ENCODE results near the gene TMEM169. TPM values are rescaled to one million over a fixed set of nuclear protein-coding genes. Genes with fewer than 3 reads are reported as not detected.

The TMEM169 gene
- total and polyA plus RNA-seq, 2 of the 13 experiments (the other 11 are each of a cell fraction or from before 2014, with no cell fraction given) = 1.5 to 4.5 TPM

DNA sequence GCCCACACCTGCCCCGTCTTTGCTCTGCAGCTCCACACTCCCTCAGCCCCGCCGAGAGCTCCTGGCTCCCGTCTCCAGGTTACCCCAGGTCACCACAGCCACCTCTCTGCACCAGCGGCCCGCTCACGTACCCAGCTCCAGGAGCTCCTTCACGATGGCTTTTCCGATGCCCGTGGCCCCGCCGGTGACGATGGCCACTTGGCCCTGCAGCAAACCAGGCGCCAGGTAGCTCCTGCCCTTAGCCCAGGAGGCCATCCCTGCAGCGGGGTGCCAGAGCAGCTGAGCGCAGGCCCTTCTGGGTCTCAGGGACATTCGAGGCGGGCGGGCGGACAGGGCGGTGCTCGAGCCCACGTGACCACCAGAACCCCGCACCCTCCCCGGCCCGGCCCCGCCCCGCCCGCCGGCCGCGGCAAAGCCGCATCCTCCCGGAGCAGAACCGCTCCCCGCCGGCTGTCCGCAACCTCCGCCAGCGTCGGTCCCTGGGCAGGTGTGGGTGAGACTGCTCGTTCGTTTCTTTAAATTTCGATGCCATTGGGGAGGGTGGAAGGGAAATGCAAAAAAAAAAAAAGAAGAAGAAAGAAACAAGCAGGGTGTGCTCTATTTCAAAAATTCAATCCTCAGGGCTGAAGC is at the start of gene TMEM169, which contains the start of gene PECR (continued):
- TF ChIP-seq, protein P1, sequence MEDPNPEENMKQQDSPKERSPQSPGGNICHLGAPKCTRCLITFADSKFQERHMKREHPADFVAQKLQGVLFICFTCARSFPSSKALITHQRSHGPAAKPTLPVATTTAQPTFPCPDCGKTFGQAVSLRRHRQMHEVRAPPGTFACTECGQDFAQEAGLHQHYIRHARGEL (CRISPR knock-in tag; IDR thresholded peaks at IDR 0.05) = peak; percentile 89; the same call in 1 of the 2 replicates
- peak; percentile 92; the same call in 1 of the 2 replicates for TF ChIP-seq ZNF20 (CRISPR knock-in tag; IDR thresholded peaks at IDR 0.05)
- TF ChIP-seq ZNF234 (CRISPR knock-in tag; conservative IDR thresholded peaks at IDR 0.05) = peak; percentile 99
- peak; percentile 98 for TF ChIP-seq ZNF333 (CRISPR knock-in tag; IDR thresholded peaks at IDR 0.05; ENCODE audit: borderline replicate concordance)
- TF ChIP-seq ISX (CRISPR knock-in tag; conservative IDR thresholded peaks at IDR 0.05) = peak; percentile 78; the same call in 1 of the 2 replicates
- no peak for TF ChIP-seq TRIM24 (CRISPR knock-in tag; IDR thresholded peaks at IDR 0.05)
- TF ChIP-seq SRSF9 (IDR thresholded peaks at IDR 0.05; ENCODE audit: borderline replicate concordance, insufficient read depth, low read depth, low read length, poor library complexity, severe bottlenecking) = no peak
- peak; percentile 82 for TF ChIP-seq GABPB1 (CRISPR knock-in tag; IDR thresholded peaks at IDR 0.05)
- peak; percentile 82; the same call in 1 of the 2 replicates for TF ChIP-seq MIER3 (CRISPR knock-in tag; IDR thresholded peaks at IDR 0.05; ENCODE audit: borderline replicate concordance)
- TF ChIP-seq, protein P2, sequence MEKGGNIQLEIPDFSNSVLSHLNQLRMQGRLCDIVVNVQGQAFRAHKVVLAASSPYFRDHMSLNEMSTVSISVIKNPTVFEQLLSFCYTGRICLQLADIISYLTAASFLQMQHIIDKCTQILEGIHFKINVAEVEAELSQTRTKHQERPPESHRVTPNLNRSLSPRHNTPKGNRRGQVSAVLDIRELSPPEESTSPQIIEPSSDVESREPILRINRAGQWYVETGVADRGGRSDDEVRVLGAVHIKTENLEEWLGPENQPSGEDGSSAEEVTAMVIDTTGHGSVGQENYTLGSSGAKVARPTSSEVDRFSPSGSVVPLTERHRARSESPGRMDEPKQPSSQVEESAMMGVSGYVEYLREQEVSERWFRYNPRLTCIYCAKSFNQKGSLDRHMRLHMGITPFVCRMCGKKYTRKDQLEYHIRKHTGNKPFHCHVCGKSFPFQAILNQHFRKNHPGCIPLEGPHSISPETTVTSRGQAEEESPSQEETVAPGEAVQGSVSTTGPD (CRISPR knock-in tag; IDR thresholded peaks at IDR 0.05) = no peak
- 0 out of 2 replicates have a peak, but pooled peaks have one; percentile 62 for TF ChIP-seq MYNN (CRISPR knock-in tag; IDR thresholded peaks at IDR 0.05; ENCODE audit: low read depth)
- no peak for TF ChIP-seq KLF9 (CRISPR knock-in tag; IDR thresholded peaks at IDR 0.05; ENCODE audit: low read depth)
- TF ChIP-seq BRCA1 (CRISPR knock-in tag; IDR thresholded peaks at IDR 0.05) = peak; percentile 74; the same call in 1 of the 2 replicates
- no peak for TF ChIP-seq MTF2 (CRISPR knock-in tag; IDR thresholded peaks at IDR 0.05; ENCODE audit: borderline replicate concordance)
- TF ChIP-seq, protein P3, sequence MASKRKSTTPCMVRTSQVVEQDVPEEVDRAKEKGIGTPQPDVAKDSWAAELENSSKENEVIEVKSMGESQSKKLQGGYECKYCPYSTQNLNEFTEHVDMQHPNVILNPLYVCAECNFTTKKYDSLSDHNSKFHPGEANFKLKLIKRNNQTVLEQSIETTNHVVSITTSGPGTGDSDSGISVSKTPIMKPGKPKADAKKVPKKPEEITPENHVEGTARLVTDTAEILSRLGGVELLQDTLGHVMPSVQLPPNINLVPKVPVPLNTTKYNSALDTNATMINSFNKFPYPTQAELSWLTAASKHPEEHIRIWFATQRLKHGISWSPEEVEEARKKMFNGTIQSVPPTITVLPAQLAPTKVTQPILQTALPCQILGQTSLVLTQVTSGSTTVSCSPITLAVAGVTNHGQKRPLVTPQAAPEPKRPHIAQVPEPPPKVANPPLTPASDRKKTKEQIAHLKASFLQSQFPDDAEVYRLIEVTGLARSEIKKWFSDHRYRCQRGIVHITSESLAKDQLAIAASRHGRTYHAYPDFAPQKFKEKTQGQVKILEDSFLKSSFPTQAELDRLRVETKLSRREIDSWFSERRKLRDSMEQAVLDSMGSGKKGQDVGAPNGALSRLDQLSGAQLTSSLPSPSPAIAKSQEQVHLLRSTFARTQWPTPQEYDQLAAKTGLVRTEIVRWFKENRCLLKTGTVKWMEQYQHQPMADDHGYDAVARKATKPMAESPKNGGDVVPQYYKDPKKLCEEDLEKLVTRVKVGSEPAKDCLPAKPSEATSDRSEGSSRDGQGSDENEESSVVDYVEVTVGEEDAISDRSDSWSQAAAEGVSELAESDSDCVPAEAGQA (IDR thresholded peaks at IDR 0.05; ENCODE audit: low read depth) = no peak
- TF ChIP-seq, protein P3 (CRISPR knock-in tag; IDR thresholded peaks at IDR 0.05; ENCODE audit: borderline replicate concordance) = no peak
